Sigmoid colon (tissue), 7 donors: ENCODE results near the gene DYNC1LI1. TPM values are rescaled to one million over a fixed set of nuclear protein-coding genes. Genes with fewer than 3 reads are reported as not detected.

Source experiments
- DNase-seq: peaks from one replicate; pipeline ENCODE4 v3.0.0-alpha.2; 2019
- H3K27ac ChIP-seq, 4 donors: fragments of 200-600 bp; sonication (generic); one replicate each; pipeline ENCODE4 v1.5.1; 2016 to 2019; ENCODE audit warnings: mild to moderate bottlenecking in 1 of 4
- H3K27me3 ChIP-seq, 3 donors: fragments of 200-600 bp; sonication (generic); one replicate each; pipeline ENCODE4 v1.5.1; 2019; ENCODE audit warnings: mild to moderate bottlenecking in 1 of 3
- H3K36me3 ChIP-seq, 4 donors: fragments of 200-600 bp; sonication (generic); one replicate each; pipeline ENCODE4 v1.5.1; 2016 to 2019
- H3K4me1 ChIP-seq, 4 donors: fragments of 200-600 bp; sonication (generic); one replicate each; pipeline ENCODE4 v1.5.1; 2017 to 2019
- H3K4me3 ChIP-seq, 4 donors: fragments of 200-600 bp; sonication (generic); one replicate each; pipeline ENCODE4 v1.5.1; 2017 to 2019; ENCODE audit warnings: mild to moderate bottlenecking in 2 of 4, moderate library complexity in 1 of 4
- H3K9me3 ChIP-seq, 4 donors: fragments of 200-600 bp in 3 of 4; sonication (generic) in 3 of 4; one replicate each; pipeline versions ENCODE4 v1.5.1 to v1.6.1; 2013 to 2019
- EP300 ChIP-seq, 4 donors: sonication (generic); formaldehyde crosslinking; IDR thresholded peaks; one replicate each; pipeline ENCODE4 v1.6.1; 2017; ENCODE audit warnings: antibody characterized with exemption in 4 of 4
- POLR2A ChIP-seq, 2 donors: fragments of 450-650 bp; IDR thresholded peaks; one replicate each; pipeline ENCODE4 v1.6.1; 2016; ENCODE audit warnings: antibody characterized with exemption in 2 of 2, mild to moderate bottlenecking in 2 of 2, moderate library complexity in 2 of 2
- POLR2AphosphoS5 ChIP-seq, 4 donors: sonication (generic); formaldehyde crosslinking; IDR thresholded peaks; one replicate each; pipeline ENCODE4 v1.6.1; 2017; ENCODE audit warnings: antibody characterized with exemption in 4 of 4
- WGBS, 2 donors: extraction: QIAGEN DNeasy Blood & Tissue Kit; methylation state at CpG; one replicate each; pipeline ENCODE4 v1.1.7; 2013; 5-methylcytosine and 5-hydroxymethylcytosine counted together
- intact Hi-C: fragments of 100-400 bp; cut with DNase I; formaldehyde crosslinking; loops from one replicate; pipeline ENCODE4 v1.15.1; 2023
- polyA plus RNA-seq, 3 donors: library from polyadenylated mRNA; stranded (reverse); fragments of 200-250 nt; gene quantifications; one replicate each; pipeline ENCODE4 v1.2.3, GENCODE V29; 2013
- total RNA-seq, 4 donors: library from RNA; depleted of rRNA; stranded (reverse); fragments of >200 nt; gene quantifications; one replicate each; pipeline ENCODE4 v1.1.0, GENCODE V29; 2016
- TF ChIP-seq, protein P1 (sequence below), 4 experiments: fragments of 450-650 bp in 3 of 4; fragments of 200-600 bp in 1 of 4; IDR thresholded peaks; one replicate each; pipeline ENCODE4 v1.5.1; 2016 to 2019; ENCODE audit warnings: antibody characterized with exemption in 4 of 4, mild to moderate bottlenecking in 3 of 4, moderate library complexity in 2 of 4
- donor health status: healthy with polysubstance abuse.
- donor health status: Bipolar disorder and iron deficiency.
- donor health status: healthy.

Gene DYNC1LI1
- total and polyA plus RNA-seq, 7 donors = 15.9 to 36.0 (median 18.5) TPM

GRCh38 chr3:32596282-32596908 is 25.7 kb upstream of the DYNC1LI1 start:
- intact Hi-C loops = no loop called here
- 93 to 94% methylated on average over 4 of the region's 4 CpGs for WGBS, 2 donors
- DNase-seq = no peak

DNA sequence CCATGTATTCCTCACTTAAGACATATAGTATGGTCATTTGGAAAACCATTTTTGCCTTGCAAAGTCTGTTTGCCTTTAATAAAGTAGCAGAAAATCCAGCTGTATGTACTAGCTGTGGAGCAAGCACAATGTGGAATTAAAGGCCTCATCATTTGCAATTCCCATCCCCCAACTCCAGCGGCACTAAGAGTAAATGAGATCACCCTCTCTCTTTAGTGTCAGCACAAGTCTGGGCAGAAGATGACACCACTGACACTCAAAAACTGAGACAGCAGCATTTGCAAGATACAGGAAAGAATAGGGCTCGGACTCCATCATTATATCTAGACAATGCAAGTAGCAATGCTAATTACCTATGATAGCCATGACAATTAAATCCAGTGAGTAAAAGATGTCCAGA is 24.7 kb upstream of the DYNC1LI1 start:
- no peaks in the 10 kb centered on the region for H3K4me1 ChIP-seq
- no peaks in the 10 kb centered on the region for H3K36me3 ChIP-seq
- H3K4me3 ChIP-seq = no peak overlapping the region
- TF ChIP-seq POLR2A (IDR thresholded peaks at IDR 0.05) (no peak), EP300 (IDR thresholded peaks at IDR 0.05) (no peak), POLR2AphosphoS5 (IDR thresholded peaks at IDR 0.05) (no peak)
- TF ChIP-seq, protein P1, sequence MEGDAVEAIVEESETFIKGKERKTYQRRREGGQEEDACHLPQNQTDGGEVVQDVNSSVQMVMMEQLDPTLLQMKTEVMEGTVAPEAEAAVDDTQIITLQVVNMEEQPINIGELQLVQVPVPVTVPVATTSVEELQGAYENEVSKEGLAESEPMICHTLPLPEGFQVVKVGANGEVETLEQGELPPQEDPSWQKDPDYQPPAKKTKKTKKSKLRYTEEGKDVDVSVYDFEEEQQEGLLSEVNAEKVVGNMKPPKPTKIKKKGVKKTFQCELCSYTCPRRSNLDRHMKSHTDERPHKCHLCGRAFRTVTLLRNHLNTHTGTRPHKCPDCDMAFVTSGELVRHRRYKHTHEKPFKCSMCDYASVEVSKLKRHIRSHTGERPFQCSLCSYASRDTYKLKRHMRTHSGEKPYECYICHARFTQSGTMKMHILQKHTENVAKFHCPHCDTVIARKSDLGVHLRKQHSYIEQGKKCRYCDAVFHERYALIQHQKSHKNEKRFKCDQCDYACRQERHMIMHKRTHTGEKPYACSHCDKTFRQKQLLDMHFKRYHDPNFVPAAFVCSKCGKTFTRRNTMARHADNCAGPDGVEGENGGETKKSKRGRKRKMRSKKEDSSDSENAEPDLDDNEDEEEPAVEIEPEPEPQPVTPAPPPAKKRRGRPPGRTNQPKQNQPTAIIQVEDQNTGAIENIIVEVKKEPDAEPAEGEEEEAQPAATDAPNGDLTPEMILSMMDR (IDR thresholded peaks at IDR 0.05) = no peak
- H3K27ac ChIP-seq = no peak overlapping the region
- DNase-seq = no peak
- peaks cover 0 to 6% (median 0%) of the 10 kb centered on the region in 3 donors for H3K27me3 ChIP-seq
- intact Hi-C loops = no loop called here
- no peaks in the 10 kb centered on the region for H3K9me3 ChIP-seq
- WGBS, 2 donors = 88 to 89% methylated on average over 2 of the region's 2 CpGs

More at GRCh38 chr3:32596282-32596908, 25.7 kb upstream of the DYNC1LI1 start:
- Histone ChIP-seq H3K27me3 (peaks cover 0 to 6% (median 0%) of the 10 kb centered on the region in 3 donors), H3K4me3 (no peak overlapping the region), H3K36me3 (no peaks in the 10 kb centered on the region), H3K9me3 (no peaks in the 10 kb centered on the region), H3K4me1 (no peaks in the 10 kb centered on the region), H3K27ac (no peak overlapping the region)
- no peak for TF ChIP-seq EP300 (IDR thresholded peaks at IDR 0.05)

GRCh38 chr3:32593903-32594525 is 23.4 kb upstream of the DYNC1LI1 start:
- Histone ChIP-seq H3K4me3 (no peak overlapping the region), H3K36me3 (no peaks in the 10 kb centered on the region), H3K4me1 (no peaks in the 10 kb centered on the region), H3K9me3 (no peaks in the 10 kb centered on the region), H3K27ac (no peak overlapping the region), H3K27me3 (peaks cover 0 to 6% (median 0%) of the 10 kb centered on the region in 3 donors)
- DNase-seq = no peak
- intact Hi-C loops = no loop called here
- 74 to 80% methylated on average over 4 of the region's 4 CpGs for WGBS, 2 donors
- TF ChIP-seq, protein P1 (IDR thresholded peaks at IDR 0.05) = no peak
- TF ChIP-seq POLR2A (IDR thresholded peaks at IDR 0.05) = no peak
- no peak for TF ChIP-seq POLR2AphosphoS5 (IDR thresholded peaks at IDR 0.05)
- TF ChIP-seq EP300 (IDR thresholded peaks at IDR 0.05) = no peak

GRCh38 chr3:32592696-32593353 is 22.2 kb upstream of the DYNC1LI1 start:
- TF ChIP-seq POLR2A (IDR thresholded peaks at IDR 0.05) (no peak), POLR2AphosphoS5 (IDR thresholded peaks at IDR 0.05) (no peak), EP300 (IDR thresholded peaks at IDR 0.05) (no peak)
- TF ChIP-seq, protein P1 (IDR thresholded peaks at IDR 0.05) = no peak
- peaks cover 0 to 6% (median 0%) of the 10 kb centered on the region in 3 donors for H3K27me3 ChIP-seq
- no peaks in the 10 kb centered on the region for H3K9me3 ChIP-seq
- H3K27ac ChIP-seq = no peak overlapping the region
- WGBS, 2 donors = 81% methylated on average over 28 of the region's 28 CpGs
- H3K4me1 ChIP-seq = no peaks in the 10 kb centered on the region
- no peak overlapping the region for H3K4me3 ChIP-seq
- no peak for DNase-seq
- H3K36me3 ChIP-seq = no peaks in the 10 kb centered on the region
- intact Hi-C loops = no loop called here

DNA sequence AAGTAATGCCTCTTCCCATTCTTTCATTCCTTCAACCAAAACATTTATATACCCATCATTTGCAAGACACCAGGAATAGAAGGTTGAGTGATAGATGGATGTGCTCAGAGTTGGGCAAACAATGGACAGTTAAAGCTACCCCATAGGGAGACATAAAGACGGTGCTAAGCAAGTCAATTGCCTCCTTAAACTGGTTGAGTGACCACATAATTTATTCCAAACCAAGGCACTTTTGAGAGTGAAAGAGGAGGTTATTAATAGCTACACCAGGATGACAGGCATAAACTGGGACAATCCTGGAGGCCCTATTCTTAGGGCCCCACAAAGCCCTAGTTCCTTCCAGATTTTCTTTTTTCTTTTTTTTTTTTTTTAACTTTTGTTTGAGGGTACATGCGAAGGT is 21.4 kb upstream of the DYNC1LI1 start:
- no peak for TF ChIP-seq POLR2AphosphoS5 (IDR thresholded peaks at IDR 0.05)
- TF ChIP-seq, protein P1 (IDR thresholded peaks at IDR 0.05) = no peak
- Histone ChIP-seq H3K4me1 (no peaks in the 10 kb centered on the region), H3K27ac (no peak overlapping the region), H3K4me3 (no peak overlapping the region), H3K9me3 (no peaks in the 10 kb centered on the region), H3K36me3 (no peaks in the 10 kb centered on the region), H3K27me3 (peaks cover 0 to 6% (median 0%) of the 10 kb centered on the region in 3 donors)
- no peak for DNase-seq
- intact Hi-C loops = no loop called here
- WGBS, 2 donors = 79 to 80% methylated on average over 2 of the region's 2 CpGs
